OCI-LY7 (cell line): ENCODE measurements around the gene SPRING1. TPM values are rescaled to one million over a fixed set of nuclear protein-coding genes. Genes with fewer than 3 reads are reported as not detected.
A peak's percentile ranks its signal among the peaks of the same experiment; 100 is the strongest.

Experiments
- BruUV-seq: library from RNA; stranded (reverse); fragments of 400-500 nt; replicated peaks from 2 replicates; lab custom pipeline; 2021; lab: Mats Ljungman, UMichigan
- CTCF ChIA-PET: fragments of 300-600 bp; sonication (Branson Sonifier 250); formaldehyde crosslinking; loops from one replicate; lab custom pipeline; 2022; ENCODE audit warnings: antibody characterized with exemption; ENCODE audit not compliant: unreplicated experiment; lab: Charles Lee
- POLR2A ChIA-PET: fragments of 300-600 bp; sonication (Branson Sonifier 250); formaldehyde crosslinking; loops from one replicate; lab custom pipeline; 2022; ENCODE audit warnings: antibody characterized with exemption; lab: Charles Lee
- DNase-seq: peaks from one replicate; pipeline ENCODE4 v3.0.0-alpha.2; 2015; ENCODE audit warnings: low spot score
- H2AFZ ChIP-seq: fragments of 200-600 bp; sonication (generic), shearing (Covaris generic); 2 replicates; pipeline ENCODE4 v1.6.1; 2014; ENCODE audit warnings: mild to moderate bottlenecking, antibody characterized with exemption, low read length, moderate library complexity
- H3K27ac ChIP-seq: fragments of 200-600 bp; sonication (generic); 2 replicates; pipeline ENCODE4 v1.5.1; 2014; ENCODE audit warnings: mixed run types, low read depth, mild to moderate bottlenecking, moderate library complexity, low read length, inconsistent platforms; ENCODE audit not compliant: poor library complexity, severe bottlenecking
- H3K36me3 ChIP-seq: fragments of 200-600 bp; sonication (generic); 2 replicates; pipeline ENCODE4 v1.6.1; 2014; ENCODE audit warnings: mild to moderate bottlenecking, antibody characterized with exemption, low read length, moderate library complexity, mixed read lengths; ENCODE audit not compliant: insufficient read depth
- H3K4me1 ChIP-seq: fragments of 200-600 bp; sonication (generic); 2 replicates; pipeline ENCODE4 v1.5.1; 2014; ENCODE audit warnings: mild to moderate bottlenecking, low read length; ENCODE audit not compliant: insufficient read depth, poor library complexity, severe bottlenecking
- H3K4me2 ChIP-seq: fragments of 200-600 bp; sonication (generic); 2 replicates; pipeline ENCODE4 v1.6.1; 2014; ENCODE audit warnings: mild to moderate bottlenecking, low read length
- H3K4me3 ChIP-seq: fragments of 200-600 bp; sonication (generic); 2 replicates; pipeline ENCODE4 v1.5.1; 2014; ENCODE audit warnings: mild to moderate bottlenecking, low read depth, low read length; ENCODE audit not compliant: poor library complexity, severe bottlenecking
- H3K79me2 ChIP-seq: fragments of 200-600 bp; sonication (generic); 2 replicates; pipeline ENCODE4 v1.6.1; 2016; ENCODE audit warnings: low read depth, mild to moderate bottlenecking, low read length, moderate library complexity, mixed read lengths; ENCODE audit not compliant: insufficient read depth
- H3K9me2 ChIP-seq: fragments of 200-600 bp; sonication (generic); 2 replicates; pipeline ENCODE4 v1.6.1; 2016; ENCODE audit warnings: mild to moderate bottlenecking, low read length, mixed read lengths; ENCODE audit not compliant: insufficient read depth
- H3K9me3 ChIP-seq: fragments of 200-600 bp; sonication (generic); 2 replicates; pipeline ENCODE4 v1.6.1; 2014; ENCODE audit warnings: mild to moderate bottlenecking, mixed run types, low read length, mixed read lengths
- H4K20me1 ChIP-seq: fragments of 200-600 bp; sonication (generic); 2 replicates; pipeline ENCODE4 v1.6.1; 2014; ENCODE audit warnings: mild to moderate bottlenecking, antibody characterized with exemption, low read length, moderate library complexity, mixed read lengths; ENCODE audit not compliant: insufficient read depth
- EZH2phosphoT487 ChIP-seq: fragments of 200-600 bp; sonication (generic); IDR thresholded peaks from 2 replicates; pipeline ENCODE4 v1.6.1; 2018; ENCODE audit warnings: low read depth, borderline replicate concordance, mild to moderate bottlenecking, mixed run types, antibody characterized with exemption, low read length, moderate library complexity, mixed read lengths
- intact Hi-C: fragments of 100-400 bp; cut with micrococcal nuclease; formaldehyde crosslinking; loops from one replicate; pipeline ENCODE4 v1.10.0; 2022; ENCODE audit not compliant: unreplicated experiment
- total RNA-seq, 2 experiments: library from RNA; depleted of rRNA in 1 of 2; stranded (reverse); fragments of >200 nt in 1 of 2; shearing (Covaris generic) in 1 of 2; gene quantifications; 2 replicates each; pipeline ENCODE4 v1.2.3, GENCODE V29; 2014 to 2022
- TF ChIP-seq, protein P1 (sequence below): fragments of 200-600 bp; sonication (generic); conservative IDR thresholded peaks from 2 replicates; pipeline ENCODE4 v1.5.1; 2014; ENCODE audit warnings: mild to moderate bottlenecking, antibody characterized with exemption, low read length, moderate library complexity, mixed read lengths

SPRING1 gene
- total RNA-seq, 2 experiments from 2014 or later: 65.1 to 75.5 TPM

DNA sequence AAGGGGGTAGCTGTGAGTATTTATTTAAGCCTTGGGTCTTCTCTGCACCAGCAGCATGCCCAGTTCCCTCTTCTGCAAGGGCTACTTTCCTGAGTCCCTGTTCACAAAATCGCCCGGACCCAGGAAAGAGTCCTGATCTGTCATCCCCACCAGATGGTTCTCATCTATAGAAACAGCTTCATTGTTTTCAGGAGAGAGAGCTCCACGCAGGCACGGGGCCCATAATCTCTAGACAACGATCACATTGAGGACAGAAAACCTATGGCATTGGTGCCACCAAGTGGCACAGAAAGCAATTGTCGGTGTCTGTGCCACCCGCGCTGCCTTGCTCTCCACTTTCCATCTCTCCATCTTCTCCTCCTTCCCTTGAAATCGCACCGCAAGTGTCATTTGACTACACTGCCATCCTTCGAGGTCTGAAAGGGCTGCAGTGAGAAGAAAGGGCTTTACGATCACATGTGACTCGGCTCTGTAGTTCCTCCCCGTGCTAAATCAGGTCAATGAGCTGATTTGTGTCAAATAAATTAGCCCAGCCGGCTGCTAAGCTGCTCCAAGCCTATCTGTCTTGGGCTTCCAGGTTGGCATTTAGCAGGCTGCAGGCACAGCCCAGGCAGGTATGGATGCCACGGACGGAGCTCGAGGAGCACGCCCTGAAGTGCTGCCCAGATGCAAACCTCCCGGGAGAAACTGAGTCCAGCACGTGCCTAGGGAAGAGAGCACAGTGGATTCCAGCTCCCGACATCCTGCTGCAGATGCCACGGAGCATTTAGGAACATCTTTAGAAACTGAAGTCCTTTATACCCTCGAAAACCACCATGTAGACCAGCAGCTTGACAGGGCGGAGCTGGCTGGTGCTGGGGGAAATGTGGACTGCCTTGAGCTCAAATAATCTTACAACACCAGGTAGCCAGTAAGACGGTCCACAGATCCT, 28.8 kb downstream of the SPRING1 start:
- Histone ChIP-seq H2AFZ (peak overlapping the region; percentile 57; the same call in 1 of the 2 replicates), H3K79me2 (no peaks in the 10 kb centered on the region), H3K36me3 (peaks cover 24% of the 10 kb centered on the region), H3K9me2 (no peaks in the 10 kb centered on the region), H3K4me2 (peak overlapping the region; percentile 67), H3K4me1 (peaks cover 63% of the 10 kb centered on the region), H3K9me3 (peaks cover 4% of the 10 kb centered on the region; the same call in 1 of the 2 replicates), H3K27ac (peak overlapping the region; percentile 85), H4K20me1 (no peaks in the 10 kb centered on the region), H3K4me3 (peak overlapping the region; percentile 39)
- ChIA-PET CTCF (interaction anchor here (0.7 to 2.1 kb wide), 9 partner anchors 149 to 269 kb away, joined by 3 to 11 read pairs (median 3); partner anchors contain the start of gene HRK), POLR2A (interaction anchor here (0.6 to 2.5 kb wide), 20 partner anchors 10 to 349 kb away, joined by 3 to 11 read pairs (median 4); partner anchors contain the start of gene MAP1LC3B2)
- DNase-seq: peak; percentile 82
- no TSS peak for BruUV-seq
- intact Hi-C loops: loop anchor here (1.0 to 5.0 kb wide), 5 partner anchors 28 to 268 kb away; partner anchors contain the start of gene HRK
- TF ChIP-seq EZH2phosphoT487: no peak
- TF ChIP-seq, protein P1, sequence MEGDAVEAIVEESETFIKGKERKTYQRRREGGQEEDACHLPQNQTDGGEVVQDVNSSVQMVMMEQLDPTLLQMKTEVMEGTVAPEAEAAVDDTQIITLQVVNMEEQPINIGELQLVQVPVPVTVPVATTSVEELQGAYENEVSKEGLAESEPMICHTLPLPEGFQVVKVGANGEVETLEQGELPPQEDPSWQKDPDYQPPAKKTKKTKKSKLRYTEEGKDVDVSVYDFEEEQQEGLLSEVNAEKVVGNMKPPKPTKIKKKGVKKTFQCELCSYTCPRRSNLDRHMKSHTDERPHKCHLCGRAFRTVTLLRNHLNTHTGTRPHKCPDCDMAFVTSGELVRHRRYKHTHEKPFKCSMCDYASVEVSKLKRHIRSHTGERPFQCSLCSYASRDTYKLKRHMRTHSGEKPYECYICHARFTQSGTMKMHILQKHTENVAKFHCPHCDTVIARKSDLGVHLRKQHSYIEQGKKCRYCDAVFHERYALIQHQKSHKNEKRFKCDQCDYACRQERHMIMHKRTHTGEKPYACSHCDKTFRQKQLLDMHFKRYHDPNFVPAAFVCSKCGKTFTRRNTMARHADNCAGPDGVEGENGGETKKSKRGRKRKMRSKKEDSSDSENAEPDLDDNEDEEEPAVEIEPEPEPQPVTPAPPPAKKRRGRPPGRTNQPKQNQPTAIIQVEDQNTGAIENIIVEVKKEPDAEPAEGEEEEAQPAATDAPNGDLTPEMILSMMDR: peak; percentile 79

DNA sequence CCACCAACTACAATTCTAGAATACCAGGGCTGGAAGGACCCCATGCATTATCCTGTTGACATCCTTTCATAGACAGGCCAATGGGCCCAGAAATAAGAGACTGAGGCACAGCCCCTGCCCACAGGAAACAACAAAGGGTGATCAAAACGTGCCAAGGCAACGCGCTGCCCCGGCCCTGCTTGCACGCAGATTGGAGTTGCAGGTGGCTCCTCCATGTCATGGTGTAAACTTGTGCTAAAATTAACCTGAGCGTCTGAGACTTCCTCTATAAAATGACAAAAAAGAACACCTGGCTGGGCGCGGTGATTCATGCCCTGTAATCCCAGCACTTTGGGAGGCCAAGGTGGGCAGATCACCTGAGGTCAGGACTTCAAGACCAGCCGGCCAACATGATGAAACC, 30.1 kb downstream of the SPRING1 start:
- Histone ChIP-seq H3K4me1 (peaks cover 60% of the 10 kb centered on the region), H3K79me2 (no peaks in the 10 kb centered on the region), H3K9me3 (peaks cover 4% of the 10 kb centered on the region; the same call in 1 of the 2 replicates), H3K27ac (peak overlapping the region; percentile 85), H3K4me3 (peak overlapping the region; percentile 11), H4K20me1 (no peaks in the 10 kb centered on the region), H3K9me2 (no peaks in the 10 kb centered on the region), H2AFZ (peak overlapping the region; percentile 2; the same call in 1 of the 2 replicates), H3K36me3 (peaks cover 12% of the 10 kb centered on the region), H3K4me2 (peak overlapping the region; percentile 67)
- BruUV-seq: no TSS peak
- no peak for TF ChIP-seq EZH2phosphoT487
- TF ChIP-seq, protein P1: no peak
- POLR2A ChIA-PET: interaction anchor here (0.6 kb wide), 1 partner anchor 126 kb away, joined by 3 read pairs; no protein-coding TSS in a partner anchor
- DNase-seq: peak; percentile 95
- intact Hi-C loops: loop anchor here (1.0 to 5.0 kb wide), 5 partner anchors 29 to 270 kb away; partner anchors contain the start of gene HRK
- CTCF ChIA-PET: interaction anchor here (0.6 kb wide), 1 partner anchor 403 kb away, joined by 4 read pairs; no protein-coding TSS in a partner anchor
